ENCODE measurements around the gene OLFML2B.

OLFML2B gene

GRCh38 chr1:161956930-161957329, 66.7 kb downstream of the OLFML2B start:
- TF ChIP-seq CTCF (IDR thresholded peaks at IDR 0.05; ENCODE audit: borderline replicate concordance, control extremely low read depth, extremely low read depth, insufficient read depth, missing control alignments), result no peak
- in situ Hi-C loops (cut with MboI; ENCODE audit: low sequenced_read_pairs, unreplicated experiment), result no loop called here
- no peak for DNase-seq (ENCODE audit: low spot score)

- no peak for DNase-seq (ENCODE audit: low spot score)
- in situ Hi-C loops (cut with MboI; ENCODE audit: low sequenced_read_pairs, unreplicated experiment), result no loop called here
- TF ChIP-seq CTCF (IDR thresholded peaks at IDR 0.05; ENCODE audit: borderline replicate concordance, control extremely low read depth, extremely low read depth, insufficient read depth, missing control alignments), result no peak
Observed at GRCh38 chr1:161956097-161956496, 67.6 kb downstream of the OLFML2B start.

DNA sequence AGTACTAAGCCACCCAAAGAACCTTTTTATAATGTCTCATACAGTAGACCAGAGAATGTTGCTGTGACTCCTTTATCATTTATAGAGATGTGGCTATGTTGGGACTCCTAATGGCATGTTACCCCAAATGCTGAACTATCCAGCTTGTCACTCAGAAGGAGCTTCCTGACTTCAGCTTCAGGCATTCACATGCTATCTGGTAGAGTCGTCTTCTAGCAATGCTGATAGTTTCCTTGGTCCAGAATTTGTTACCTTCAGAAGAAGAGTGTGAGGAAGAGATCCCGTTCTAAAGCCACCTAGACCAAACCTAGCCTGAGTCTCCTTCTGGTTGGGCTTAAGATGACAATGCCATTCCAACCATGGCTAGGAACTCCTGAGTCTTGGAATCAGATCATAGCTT, 68.1 kb downstream of the OLFML2B start:
- DNase-seq (ENCODE audit: low spot score), result no peak
- no peak for TF ChIP-seq CTCF (IDR thresholded peaks at IDR 0.05; ENCODE audit: borderline replicate concordance, control extremely low read depth, extremely low read depth, insufficient read depth, missing control alignments)
- in situ Hi-C loops (cut with MboI; ENCODE audit: low sequenced_read_pairs, unreplicated experiment), result no loop called here

GRCh38 chr1:161954466-161954865, 69.2 kb downstream of the OLFML2B start:
- DNase-seq (ENCODE audit: low spot score), result no peak
- TF ChIP-seq CTCF (IDR thresholded peaks at IDR 0.05; ENCODE audit: borderline replicate concordance, control extremely low read depth, extremely low read depth, insufficient read depth, missing control alignments), result no peak
- in situ Hi-C loops (cut with MboI; ENCODE audit: low sequenced_read_pairs, unreplicated experiment), result no loop called here

GRCh38 chr1:161954050-161954449, 69.6 kb downstream of the OLFML2B start:
- TF ChIP-seq CTCF (IDR thresholded peaks at IDR 0.05; ENCODE audit: borderline replicate concordance, control extremely low read depth, extremely low read depth, insufficient read depth, missing control alignments), result no peak
- DNase-seq (ENCODE audit: low spot score), result no peak
- in situ Hi-C loops (cut with MboI; ENCODE audit: low sequenced_read_pairs, unreplicated experiment), result no loop called here

GRCh38 chr1:161953256-161953920, 70.3 kb downstream of the OLFML2B start:
- TF ChIP-seq CTCF (IDR thresholded peaks at IDR 0.05; ENCODE audit: borderline replicate concordance, control extremely low read depth, extremely low read depth, insufficient read depth, missing control alignments), result no peak
- in situ Hi-C loops (cut with MboI; ENCODE audit: low sequenced_read_pairs, unreplicated experiment), result no loop called here

More at GRCh38 chr1:161953256-161953920, 70.3 kb downstream of the OLFML2B start:
- DNase-seq (ENCODE audit: low spot score), result no peak
